PFSK-1 (cell line): ENCODE results near the gene GFER.

Experiments
- FOXP2 ChIP-seq: optimal IDR thresholded peaks from 2 replicates; pipeline ENCODE3; 2011; ENCODE audit warnings: borderline replicate concordance, control low read depth, inconsistent platforms; ENCODE audit not compliant: insufficient read depth; ENCODE audit errors: extremely low read length, extremely low read depth
- POLR2AphosphoS5 ChIP-seq: IDR thresholded peaks from 2 replicates; pipeline ENCODE4 v1.6.1; 2012; ENCODE audit warnings: low read depth, mild to moderate bottlenecking, control low read depth, low read length, moderate library complexity
- SIN3A ChIP-seq: IDR thresholded peaks from 2 replicates; pipeline ENCODE4 v1.6.1; 2012; ENCODE audit warnings: mild to moderate bottlenecking, low read length, moderate library complexity, borderline replicate concordance; ENCODE audit not compliant: insufficient read depth
- TAF1 ChIP-seq: IDR thresholded peaks from 2 replicates; pipeline ENCODE4 v1.6.1; 2012; ENCODE audit warnings: low read length, control low read depth, borderline replicate concordance; ENCODE audit not compliant: insufficient read depth
- TF ChIP-seq, protein P1 (sequence below), 2 experiments: IDR thresholded peaks; 2 replicates each; pipeline versions ENCODE4 v1.6.1 to v1.8.0; 2011 to 2012; ENCODE audit warnings: low read depth in 2 of 2, low read length in 2 of 2, control low read depth in 1 of 2, inconsistent platforms in 1 of 2, mild to moderate bottlenecking in 1 of 2, moderate library complexity in 1 of 2; ENCODE audit not compliant: insufficient read depth in 1 of 2

- no peak for TF ChIP-seq TAF1
- TF ChIP-seq POLR2AphosphoS5: no peak
- TF ChIP-seq, protein P1, sequence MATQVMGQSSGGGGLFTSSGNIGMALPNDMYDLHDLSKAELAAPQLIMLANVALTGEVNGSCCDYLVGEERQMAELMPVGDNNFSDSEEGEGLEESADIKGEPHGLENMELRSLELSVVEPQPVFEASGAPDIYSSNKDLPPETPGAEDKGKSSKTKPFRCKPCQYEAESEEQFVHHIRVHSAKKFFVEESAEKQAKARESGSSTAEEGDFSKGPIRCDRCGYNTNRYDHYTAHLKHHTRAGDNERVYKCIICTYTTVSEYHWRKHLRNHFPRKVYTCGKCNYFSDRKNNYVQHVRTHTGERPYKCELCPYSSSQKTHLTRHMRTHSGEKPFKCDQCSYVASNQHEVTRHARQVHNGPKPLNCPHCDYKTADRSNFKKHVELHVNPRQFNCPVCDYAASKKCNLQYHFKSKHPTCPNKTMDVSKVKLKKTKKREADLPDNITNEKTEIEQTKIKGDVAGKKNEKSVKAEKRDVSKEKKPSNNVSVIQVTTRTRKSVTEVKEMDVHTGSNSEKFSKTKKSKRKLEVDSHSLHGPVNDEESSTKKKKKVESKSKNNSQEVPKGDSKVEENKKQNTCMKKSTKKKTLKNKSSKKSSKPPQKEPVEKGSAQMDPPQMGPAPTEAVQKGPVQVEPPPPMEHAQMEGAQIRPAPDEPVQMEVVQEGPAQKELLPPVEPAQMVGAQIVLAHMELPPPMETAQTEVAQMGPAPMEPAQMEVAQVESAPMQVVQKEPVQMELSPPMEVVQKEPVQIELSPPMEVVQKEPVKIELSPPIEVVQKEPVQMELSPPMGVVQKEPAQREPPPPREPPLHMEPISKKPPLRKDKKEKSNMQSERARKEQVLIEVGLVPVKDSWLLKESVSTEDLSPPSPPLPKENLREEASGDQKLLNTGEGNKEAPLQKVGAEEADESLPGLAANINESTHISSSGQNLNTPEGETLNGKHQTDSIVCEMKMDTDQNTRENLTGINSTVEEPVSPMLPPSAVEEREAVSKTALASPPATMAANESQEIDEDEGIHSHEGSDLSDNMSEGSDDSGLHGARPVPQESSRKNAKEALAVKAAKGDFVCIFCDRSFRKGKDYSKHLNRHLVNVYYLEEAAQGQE (IDR thresholded peaks at IDR 0.05; ENCODE audit: insufficient read depth in 1 of 2, low read depth in 2 of 2, low read length in 2 of 2): no peak
- no peak for TF ChIP-seq SIN3A
- TF ChIP-seq FOXP2: no peak
These were observed 9.6 kb upstream of the GFER start for GRCh38 chr16:1974157-1975070.
